KMS-11 (cell line): Measurements from ENCODE around the gene DNAH10.

Experiments
- H2AFZ ChIP-seq: fragments of 200-600 bp; sonication (generic); 2 replicates; pipeline ENCODE4 v1.6.1; 2016; ENCODE audit warnings: antibody characterized with exemption, mixed run types, low read depth
- H3K27ac ChIP-seq: fragments of 200-600 bp; sonication (generic); 2 replicates; pipeline ENCODE4 v1.6.1; 2016; ENCODE audit warnings: mild to moderate bottlenecking, mixed run types
- H3K27me3 ChIP-seq: fragments of 200-600 bp; sonication (generic); 2 replicates; pipeline ENCODE4 v1.6.1; 2017; ENCODE audit warnings: mild to moderate bottlenecking, low read depth, mixed run types, moderate library complexity; ENCODE audit not compliant: insufficient read depth
- H3K36me3 ChIP-seq: fragments of 200-600 bp; sonication (generic); 2 replicates; pipeline ENCODE4 v1.6.1; 2017; ENCODE audit warnings: mild to moderate bottlenecking, mixed run types; ENCODE audit not compliant: insufficient read depth
- H3K4me1 ChIP-seq: fragments of 200-600 bp; sonication (generic); 2 replicates; pipeline ENCODE4 v1.6.1; 2016; ENCODE audit warnings: mild to moderate bottlenecking, low read depth, mixed run types; ENCODE audit not compliant: poor library complexity, severe bottlenecking
- H3K4me2 ChIP-seq: fragments of 200-600 bp; sonication (generic); 2 replicates; pipeline ENCODE4 v1.7.0; 2016; ENCODE audit warnings: mild to moderate bottlenecking, mixed run types
- H3K4me3 ChIP-seq: fragments of 200-600 bp; sonication (generic); IDR thresholded peaks from 2 replicates; pipeline ENCODE4 v1.6.1; 2017; ENCODE audit warnings: low read depth, low read length, mixed read lengths; ENCODE audit not compliant: insufficient read depth
- H3K79me2 ChIP-seq: fragments of 200-600 bp; sonication (generic); 2 replicates; pipeline ENCODE4 v1.6.1; 2016; ENCODE audit warnings: low read depth, mixed run types; ENCODE audit not compliant: insufficient read depth
- H3K9ac ChIP-seq: fragments of 200-600 bp; sonication (generic); 2 replicates; pipeline ENCODE4 v1.6.1; 2016; ENCODE audit warnings: mild to moderate bottlenecking, mixed run types
- H4K20me1 ChIP-seq: fragments of 200-600 bp; sonication (generic); 2 replicates; pipeline ENCODE4 v1.6.1; 2016; ENCODE audit warnings: mild to moderate bottlenecking, mixed run types; ENCODE audit not compliant: insufficient read depth
- CTCF ChIP-seq: fragments of 200-600 bp; sonication (generic); conservative IDR thresholded peaks from 2 replicates; pipeline ENCODE4 v1.6.1; 2017; ENCODE audit warnings: low read depth, mild to moderate bottlenecking, antibody characterized with exemption, low read length, moderate library complexity, mixed read lengths

The DNAH10 gene

GRCh38 chr12:123928274-123928865, 166.3 kb downstream of the DNAH10 start:
- Histone ChIP-seq H3K27me3 (no peaks in the 10 kb centered on the region), H3K4me1 (peaks cover 24% of the 10 kb centered on the region), H3K4me2 (peak overlapping the region; percentile 76), H3K79me2 (no peaks in the 10 kb centered on the region), H2AFZ (peak overlapping the region; percentile 25; the same call in 1 of the 2 replicates), H3K36me3 (no peaks in the 10 kb centered on the region), H3K27ac (peak overlapping the region; percentile 23; the same call in 1 of the 2 replicates), H4K20me1 (no peaks in the 10 kb centered on the region), H3K9ac (no peak overlapping the region; the same call in 1 of the 2 replicates), H3K4me3 (no peak overlapping the region)
- no peak; the same call in 1 of the 2 replicates for TF ChIP-seq CTCF

- peak overlapping the region; percentile 76 for H3K4me2 ChIP-seq
- peaks cover 24% of the 10 kb centered on the region for H3K4me1 ChIP-seq
- TF ChIP-seq CTCF = no peak
Measured at GRCh38 chr12:123928897-123929296, 166.8 kb downstream of the DNAH10 start.

GRCh38 chr12:123929946-123930583, 168.0 kb downstream of the DNAH10 start:
- Histone ChIP-seq H4K20me1 (no peaks in the 10 kb centered on the region), H3K9ac (no peak overlapping the region), H3K79me2 (no peaks in the 10 kb centered on the region), H3K27ac (no peak overlapping the region), H3K4me3 (no peak overlapping the region), H3K36me3 (no peaks in the 10 kb centered on the region), H3K4me2 (0 out of 2 replicates have a peak overlapping the region, but pooled peaks have one; percentile 76), H2AFZ (no peak overlapping the region), H3K27me3 (no peaks in the 10 kb centered on the region), H3K4me1 (peaks cover 24% of the 10 kb centered on the region)
- no peak for TF ChIP-seq CTCF

More at GRCh38 chr12:123928897-123929296, 166.8 kb downstream of the DNAH10 start:
- Histone ChIP-seq H3K36me3 (no peaks in the 10 kb centered on the region), H3K27me3 (no peaks in the 10 kb centered on the region), H3K4me3 (no peak overlapping the region), H2AFZ (no peak overlapping the region; the same call in 1 of the 2 replicates), H3K9ac (no peak overlapping the region; the same call in 1 of the 2 replicates), H3K79me2 (no peaks in the 10 kb centered on the region), H3K27ac (peak overlapping the region; percentile 23; the same call in 1 of the 2 replicates), H4K20me1 (no peaks in the 10 kb centered on the region)

- no peak for TF ChIP-seq CTCF
- H3K4me2 ChIP-seq = no peak overlapping the region
- no peak overlapping the region for H2AFZ ChIP-seq
- H3K79me2 ChIP-seq = no peaks in the 10 kb centered on the region
- H3K9ac ChIP-seq = no peak overlapping the region
- no peaks in the 10 kb centered on the region for H3K27me3 ChIP-seq
- H3K4me3 ChIP-seq = no peak overlapping the region
- peaks cover 24% of the 10 kb centered on the region for H3K4me1 ChIP-seq
- H3K36me3 ChIP-seq = no peaks in the 10 kb centered on the region
- H4K20me1 ChIP-seq = no peaks in the 10 kb centered on the region
- H3K27ac ChIP-seq = no peak overlapping the region
Measured at GRCh38 chr12:123931686-123932321, 169.7 kb downstream of the DNAH10 start.
